Nephron (organoid): ENCODE data around the gene SOCS1.

Experiments used
- H3K27ac Mint-ChIP-seq, 3 experiments: 2 replicates each; pipeline ENCODE4 v1.8.0; 2020; ENCODE audit warnings: mixed read lengths in 3 of 3, mild to moderate bottlenecking in 2 of 3, moderate library complexity in 1 of 3
- H3K27me3 Mint-ChIP-seq: 2 replicates; pipeline ENCODE4 v1.8.0; 2021; ENCODE audit warnings: low read depth, mild to moderate bottlenecking, moderate library complexity, mixed read lengths
- H3K36me3 Mint-ChIP-seq: 2 replicates; pipeline ENCODE4 v1.8.0; 2020; ENCODE audit warnings: low read depth, mixed read lengths
- H3K4me1 Mint-ChIP-seq: 2 replicates; pipeline ENCODE4 v1.8.0; 2020; ENCODE audit warnings: mixed read lengths
- H3K4me3 Mint-ChIP-seq, 3 experiments: 2 replicates each; pipeline ENCODE4 v1.8.0; 2020; ENCODE audit warnings: mild to moderate bottlenecking in 3 of 3, mixed read lengths in 3 of 3, moderate library complexity in 2 of 3
- H3K9me3 Mint-ChIP-seq: 2 replicates; pipeline ENCODE4 v1.8.0; 2020; ENCODE audit warnings: mixed read lengths
- CTCF ChIP-seq, 3 experiments: fragments of 200-600 bp; sonication (generic); IDR thresholded peaks; one replicate each; pipeline ENCODE4 v1.5.0; 2021; ENCODE audit warnings: antibody characterized with exemption in 3 of 3; ENCODE audit not compliant: unreplicated experiment in 3 of 3

SOCS1 gene

DNA sequence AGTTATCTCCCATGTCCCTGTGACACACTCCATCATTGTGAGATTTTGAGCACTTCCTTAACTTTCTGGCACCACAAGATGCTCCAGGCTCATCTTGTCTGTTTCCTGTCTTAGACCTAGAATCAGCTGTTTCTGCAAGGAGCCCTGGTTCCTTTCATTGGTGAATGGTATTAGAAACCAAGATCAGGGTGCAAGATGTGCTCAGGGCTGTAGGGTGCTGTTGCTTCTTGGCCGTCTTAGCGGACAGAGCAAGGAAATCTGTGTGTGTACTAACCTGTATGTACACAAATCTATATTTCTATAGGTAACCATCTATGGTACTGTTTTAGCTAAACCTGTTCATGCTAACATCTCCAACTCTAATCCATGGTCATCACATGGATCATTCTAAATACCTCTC is 33.2 kb upstream of the SOCS1 start:
- TF ChIP-seq CTCF (IDR thresholded peaks at IDR 0.05; ENCODE audit: unreplicated experiment in 3 of 3) = no peak
- H3K27ac Mint-ChIP-seq = no peak overlapping the region
- H3K4me3 Mint-ChIP-seq = no peak overlapping the region
- H3K36me3 Mint-ChIP-seq = no peaks in the 10 kb centered on the region
- H3K27me3 Mint-ChIP-seq = peaks cover 9% of the 10 kb centered on the region
- H3K9me3 Mint-ChIP-seq = peaks cover 4% of the 10 kb centered on the region
- H3K4me1 Mint-ChIP-seq = peaks cover 8% of the 10 kb centered on the region

DNA sequence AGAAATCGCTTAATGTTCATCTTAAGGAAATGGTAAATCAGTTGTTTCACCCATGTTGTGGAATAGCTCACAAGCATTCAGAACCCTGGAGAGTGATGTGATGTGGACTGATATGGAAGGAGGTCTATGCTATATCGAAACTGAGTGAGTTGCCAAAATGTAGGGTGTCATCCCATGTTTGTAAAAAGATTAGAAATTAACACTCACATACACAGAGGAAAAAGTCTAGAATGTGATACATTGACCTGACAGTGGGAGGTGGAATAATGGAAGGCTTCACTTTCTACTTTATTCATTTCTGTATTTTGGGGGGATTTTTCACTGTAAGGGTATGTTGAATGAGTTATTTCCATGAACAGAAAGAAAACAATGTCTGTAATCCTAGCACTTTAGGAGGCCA is 29.8 kb upstream of the SOCS1 start:
- peaks cover 14% of the 10 kb centered on the region for H3K27me3 Mint-ChIP-seq
- TF ChIP-seq CTCF (IDR thresholded peaks at IDR 0.05; ENCODE audit: unreplicated experiment in 3 of 3) = no peak
- no peak overlapping the region for H3K4me3 Mint-ChIP-seq
- no peak overlapping the region for H3K27ac Mint-ChIP-seq
- H3K9me3 Mint-ChIP-seq = peaks cover 4% of the 10 kb centered on the region
- no peaks in the 10 kb centered on the region for H3K4me1 Mint-ChIP-seq
- H3K36me3 Mint-ChIP-seq = no peaks in the 10 kb centered on the region

DNA sequence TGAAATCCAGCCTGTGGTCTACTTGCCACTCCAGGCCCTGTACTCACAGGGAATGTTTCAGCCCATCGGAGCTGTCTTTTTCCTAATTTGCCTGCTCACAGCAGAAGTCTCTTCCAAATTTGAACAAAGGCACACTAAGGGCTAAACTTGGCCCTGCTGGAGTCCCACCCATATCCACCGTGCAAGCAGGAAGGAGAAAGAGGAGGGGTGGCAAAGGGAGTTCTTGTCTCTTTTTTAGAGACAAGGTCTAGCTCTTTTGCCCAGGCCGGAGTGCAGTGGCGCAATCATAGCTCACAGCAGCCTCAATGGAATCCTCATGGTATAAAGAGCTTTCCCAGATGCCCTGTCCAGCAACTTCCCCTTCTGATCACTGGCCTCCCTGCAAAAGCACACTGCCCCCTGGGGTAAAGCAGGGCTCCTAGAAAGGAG is 27.8 kb upstream of the SOCS1 start:
- H3K4me3 Mint-ChIP-seq = no peak overlapping the region
- peaks cover 14% of the 10 kb centered on the region for H3K27me3 Mint-ChIP-seq
- no peak overlapping the region for H3K27ac Mint-ChIP-seq
- H3K4me1 Mint-ChIP-seq = no peaks in the 10 kb centered on the region
- no peak for TF ChIP-seq CTCF (IDR thresholded peaks at IDR 0.05; ENCODE audit: unreplicated experiment in 3 of 3)
- H3K36me3 Mint-ChIP-seq = no peaks in the 10 kb centered on the region
- peaks cover 4% of the 10 kb centered on the region for H3K9me3 Mint-ChIP-seq

GRCh38 chr16:11280616-11281522 is 24.9 kb upstream of the SOCS1 start, which contains the start of gene PRM1:
Gene PRM1 (minus strand): TSS chr16:11281330. CDS start chr16:11281238, 92 bp downstream.
- Mint-ChIP-seq H3K9me3 (no peaks in the 10 kb centered on the region), H3K27ac (no peak within 1 kb of the TSS), H3K36me3 (no peaks in the 10 kb centered on the region), H3K4me1 (no peaks in the 10 kb centered on the region), H3K27me3 (peaks cover 13% of the 10 kb centered on the region), H3K4me3 (no peak within 1 kb of the TSS)
- no peak for TF ChIP-seq CTCF (IDR thresholded peaks at IDR 0.05; ENCODE audit: unreplicated experiment in 3 of 3)

GRCh38 chr16:11278681-11279628 is 23.0 kb upstream of the SOCS1 start:
- Mint-ChIP-seq H3K27ac (no peak overlapping the region), H3K4me1 (peaks cover 2% of the 10 kb centered on the region), H3K27me3 (peaks cover 13% of the 10 kb centered on the region), H3K36me3 (no peaks in the 10 kb centered on the region), H3K9me3 (no peaks in the 10 kb centered on the region), H3K4me3 (no peak overlapping the region)
- no peak for TF ChIP-seq CTCF (IDR thresholded peaks at IDR 0.05; ENCODE audit: unreplicated experiment in 3 of 3)
